ENCODE data around the gene ELMO1. TPM values are rescaled to one million over a fixed set of nuclear protein-coding genes. Genes with fewer than 3 reads are reported as not detected.

Gene ELMO1
- total and polyA plus RNA-seq, 2 of the 13 experiments (the other 11 are each of a cell fraction or from before 2014, with no cell fraction given): 0.11 to 0.17 TPM

GRCh38 chr7:37191797-37192196 lies 256.9 kb downstream of the ELMO1 start (continued):
- TF ChIP-seq ZNF24 (IDR thresholded peaks at IDR 0.05): no peak
- TF ChIP-seq SRSF9 (IDR thresholded peaks at IDR 0.05; ENCODE audit: borderline replicate concordance, insufficient read depth, low read depth, low read length, poor library complexity, severe bottlenecking): no peak
- no peak for TF ChIP-seq SNAI1 (CRISPR knock-in tag; IDR thresholded peaks at IDR 0.05; ENCODE audit: borderline replicate concordance)
- no peak for TF ChIP-seq ZBTB39 (CRISPR knock-in tag; IDR thresholded peaks at IDR 0.05)
- TF ChIP-seq ZUFSP (CRISPR knock-in tag; IDR thresholded peaks at IDR 0.05; ENCODE audit: borderline replicate concordance): no peak
- TF ChIP-seq GMEB2 (CRISPR knock-in tag; IDR thresholded peaks at IDR 0.05; ENCODE audit: low read depth): no peak
- peak; percentile 58 for TF ChIP-seq ZNF644 (CRISPR knock-in tag; IDR thresholded peaks at IDR 0.05; ENCODE audit: low read depth)
- TF ChIP-seq HOXD1 (CRISPR knock-in tag; IDR thresholded peaks at IDR 0.05): no peak
- peak; percentile 74 for TF ChIP-seq IRF2 (CRISPR knock-in tag; IDR thresholded peaks at IDR 0.05)
- no peak for TF ChIP-seq NRL (CRISPR knock-in tag; IDR thresholded peaks at IDR 0.05; ENCODE audit: borderline replicate concordance)
- TF ChIP-seq ZNF816 (CRISPR knock-in tag; IDR thresholded peaks at IDR 0.05; ENCODE audit: borderline replicate concordance): 0 out of 2 replicates have a peak, but pooled peaks have one; percentile 58
- TF ChIP-seq FOXK1 (CRISPR knock-in tag; IDR thresholded peaks at IDR 0.05; ENCODE audit: borderline replicate concordance, low read depth): peak; percentile 82; the same call in 1 of the 2 replicates
- peak; percentile 89 for TF ChIP-seq ZNF710 (CRISPR knock-in tag; IDR thresholded peaks at IDR 0.05; ENCODE audit: borderline replicate concordance)
- peak; percentile 93; the same call in 1 of the 2 replicates for TF ChIP-seq MIER3 (CRISPR knock-in tag; IDR thresholded peaks at IDR 0.05; ENCODE audit: borderline replicate concordance)
- TF ChIP-seq KAT7 (CRISPR knock-in tag; IDR thresholded peaks at IDR 0.05; ENCODE audit: borderline replicate concordance): no peak
- TF ChIP-seq ZNF670 (CRISPR knock-in tag; IDR thresholded peaks at IDR 0.05; ENCODE audit: borderline replicate concordance): peak; percentile 82
- peak; percentile 50; the same call in 1 of the 2 replicates for TF ChIP-seq ZNF12 (CRISPR knock-in tag; IDR thresholded peaks at IDR 0.05)
- peak; percentile 89 for TF ChIP-seq NR2C2 (CRISPR knock-in tag; IDR thresholded peaks at IDR 0.05; ENCODE audit: borderline replicate concordance)
- TF ChIP-seq CCDC6 (CRISPR knock-in tag; IDR thresholded peaks at IDR 0.05): 0 out of 2 replicates have a peak, but pooled peaks have one; percentile 34
- TF ChIP-seq ZSCAN9 (CRISPR knock-in tag; IDR thresholded peaks at IDR 0.05; ENCODE audit: borderline replicate concordance): peak; percentile 45; the same call in 1 of the 2 replicates
- no peak for TF ChIP-seq NFRKB (IDR thresholded peaks at IDR 0.05)
- no peak for TF ChIP-seq TERF1 (CRISPR knock-in tag; IDR thresholded peaks at IDR 0.05)
- no peak for TF ChIP-seq ZNF557 (CRISPR knock-in tag; IDR thresholded peaks at IDR 0.05)

All from HepG2 (cell line).